Ovary (tissue), 10 donors: ENCODE measurements around the gene NOL3. TPM values are rescaled to one million over a fixed set of nuclear protein-coding genes. Genes with fewer than 3 reads are reported as not detected.
"Not testable (repeated sequence)": the region's sequence is repeated elsewhere in the genome, so short reads cannot be mapped to it uniquely, and the experiment has no call there.

Experiments used
- DNase-seq, 5 donors: peaks; one replicate each; pipeline ENCODE4 v3.0.0-alpha.2; 2019 to 2020
- H3K27ac ChIP-seq, 2 donors: fragments of 200-600 bp; one replicate each; pipeline versions ENCODE4 v1.5.1 to v1.8.0; 2019 to 2022
- H3K27me3 ChIP-seq: fragments of 200-600 bp; one replicate; pipeline ENCODE4 v1.8.0; 2022
- H3K36me3 ChIP-seq: fragments of 200-600 bp; sonication (generic); one replicate; pipeline ENCODE4 v1.5.1; 2019
- H3K4me1 ChIP-seq: one replicate; pipeline ENCODE4 v1.8.1; 2013; ENCODE audit warnings: mild to moderate bottlenecking, moderate library complexity; ENCODE audit not compliant: insufficient read depth
- H3K4me3 ChIP-seq: fragments of 200-600 bp; sonication (generic); one replicate; pipeline ENCODE4 v1.5.1; 2017
- H3K9me3 ChIP-seq, 2 donors: fragments of 200-600 bp in 1 of 2; sonication (generic) in 1 of 2; one replicate each; pipeline versions ENCODE4 v1.5.1 to v1.8.1; 2013 to 2019; ENCODE audit warnings: mild to moderate bottlenecking in 1 of 2, moderate library complexity in 1 of 2
- CTCF ChIP-seq, 3 donors: fragments of 450-650 bp in 2 of 3; fragments of 200-600 bp in 1 of 3; IDR thresholded peaks; one replicate each; pipeline versions ENCODE4 v1.5.1 to v1.8.0; 2016 to 2022; ENCODE audit warnings: antibody characterized with exemption in 3 of 3, mild to moderate bottlenecking in 1 of 3
- EP300 ChIP-seq: sonication (generic); formaldehyde crosslinking; IDR thresholded peaks from one replicate; pipeline ENCODE4 v1.6.1; 2017; ENCODE audit warnings: antibody characterized with exemption
- POLR2A ChIP-seq: fragments of 450-650 bp; IDR thresholded peaks from one replicate; pipeline ENCODE4 v1.6.1; 2017; ENCODE audit warnings: antibody characterized with exemption, mild to moderate bottlenecking, moderate library complexity
- WGBS, 3 donors: extraction: QIAGEN DNeasy Blood & Tissue Kit in 1 of 3; methylation state at CpG; one replicate each; pipeline versions ENCODE4 v1.1.5 to v1.1.7; 2013 to 2017; 5-methylcytosine and 5-hydroxymethylcytosine counted together
- intact Hi-C, 4 donors: fragments of 100-400 bp; cut with DNase I; formaldehyde crosslinking; loops; one replicate each; pipeline versions ENCODE4 v1.11.0 to v1.15.1; 2022 to 2023
- long read RNA-seq, 3 donors: library from polyadenylated mRNA in 2 of 3; unstranded in 2 of 3; transcript quantifications; one replicate each; pipeline ENCODE4 v2.0.0 and lab custom pipeline, GENCODE V29; 2021 to 2026
- polyA plus RNA-seq, 2 donors: library from polyadenylated mRNA; stranded (reverse); fragments of 200-250 nt in 1 of 2; fragments of 350-450 nt in 1 of 2; fragmentation: Illumina TruSeq in 1 of 2; extraction: RNeasy Lipid Tissue Mini Kit (QIAGEN cat#74804) in 1 of 2; gene quantifications; one replicate each; pipeline ENCODE4 v1.2.3, GENCODE V29; 2013 to 2014
- total RNA-seq, 7 donors: library from RNA; depleted of rRNA in 2 of 7; stranded (reverse); fragments of >200 nt in 2 of 7; fragmentation: NEBNext Ultra II Directional in 3 of 7; extraction: Animal tissue kit (Norgen Biotek cat#: 25700) in 3 of 7; gene quantifications; one replicate each; pipeline versions ENCODE4 v1.1.0 to v1.2.4, GENCODE V29; 2016 to 2023
- donor health status: DM: no; HTN: no; CAD: no; lungs with moderate emphysema.
- donor health status: DM: no; HTN: no; CAD: no.
- donor health status: Bipolar disorder and iron deficiency.
- donor health status: DM: yes; HTN: yes; CAD: no.
- donor health status: DM: no; HTN: no; CAD: no.
- donor health status: DM: yes; HTN: yes; CAD: no.

NOL3 gene
- total RNA-seq = 10 to 100 TPM; 14.1 to 31.7 (median 21.4) TPM
- polyA plus RNA-seq = 10 to 100 TPM; 17.9 to 23.1 TPM
- long read RNA-seq, donor 1, transcript NOL3-201 (4 exons, 1,394 nt) = major isoform, 27 of 42 reads
- long read RNA-seq, donor 1, partial matches to known transcripts = 0 of 42 reads
- long read RNA-seq, donor 1, other reads (novel, unspliced or antisense) = 11 of 42 reads
- long read RNA-seq, donor 2, partial matches to known transcripts = 79 of 80 reads
- long read RNA-seq, donor 2, other reads (novel, unspliced or antisense) = 0 of 80 reads
- long read RNA-seq, donor 3, partial matches to known transcripts = 17 of 29 reads
- long read RNA-seq, donor 3, other reads (novel, unspliced or antisense) = 7 of 29 reads

DNA sequence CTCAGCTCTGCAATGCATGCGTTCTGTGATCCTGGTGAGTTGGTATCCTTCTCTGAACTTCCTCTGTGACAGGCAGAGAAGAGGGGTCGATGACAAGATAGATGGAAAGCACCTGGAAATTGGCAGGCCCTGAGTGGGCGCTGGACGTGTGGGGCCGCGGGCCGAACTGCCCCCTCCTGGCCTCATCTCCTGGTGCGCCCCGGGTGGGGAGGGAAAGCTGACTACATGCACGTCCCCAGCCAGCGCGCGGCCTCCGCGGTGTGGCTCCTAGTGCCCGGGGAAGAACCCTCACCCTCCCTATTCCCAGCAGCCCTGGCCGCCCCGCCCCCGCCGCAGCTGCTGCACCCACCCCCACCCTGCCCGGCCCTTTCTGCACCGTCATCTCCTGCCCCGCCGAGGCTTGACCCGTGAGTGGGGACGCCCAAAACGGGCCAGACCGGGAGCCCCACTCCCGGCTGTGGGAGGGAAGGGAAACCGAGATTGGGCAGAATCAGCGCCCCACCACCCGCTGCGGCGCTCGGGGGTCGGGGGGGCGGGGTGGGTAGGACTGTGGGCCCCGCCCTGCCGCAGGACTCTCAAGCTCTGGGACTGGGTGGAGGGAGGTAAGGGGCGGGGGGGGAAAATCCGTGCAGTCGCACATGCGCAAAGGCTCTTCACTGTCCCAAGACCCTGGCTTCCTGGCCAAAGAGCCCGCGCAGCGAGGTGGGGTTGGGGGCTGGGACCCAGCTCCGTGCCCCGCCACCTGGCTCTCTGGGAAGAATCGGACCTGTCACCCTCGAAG, at the start of gene NOL3:
NOL3 (plus strand) TSS at position 371 of the 781 bp plus-strand sequence.
- Histone ChIP-seq H3K27me3 (no peaks in the 10 kb centered on the region), H3K36me3 (no peaks in the 10 kb centered on the region), H3K9me3 (no peaks in the 10 kb centered on the region), H3K4me3 (peak within 1 kb of the TSS; percentile 49), H3K4me1 (peaks cover 10% of the 10 kb centered on the region), H3K27ac (peak within 1 kb of the TSS; percentile 13 to 87)
- intact Hi-C loops = no loop called here
- 2% methylated on average over 41 to 50 of the region's 50 CpGs for WGBS, 3 donors
- DNase-seq = peak; percentile 86 to 90 (median 88)
- no peak for TF ChIP-seq EP300
- TF ChIP-seq POLR2A = no peak
- no peak for TF ChIP-seq CTCF (IDR thresholded peaks at IDR 0.05)

DNA sequence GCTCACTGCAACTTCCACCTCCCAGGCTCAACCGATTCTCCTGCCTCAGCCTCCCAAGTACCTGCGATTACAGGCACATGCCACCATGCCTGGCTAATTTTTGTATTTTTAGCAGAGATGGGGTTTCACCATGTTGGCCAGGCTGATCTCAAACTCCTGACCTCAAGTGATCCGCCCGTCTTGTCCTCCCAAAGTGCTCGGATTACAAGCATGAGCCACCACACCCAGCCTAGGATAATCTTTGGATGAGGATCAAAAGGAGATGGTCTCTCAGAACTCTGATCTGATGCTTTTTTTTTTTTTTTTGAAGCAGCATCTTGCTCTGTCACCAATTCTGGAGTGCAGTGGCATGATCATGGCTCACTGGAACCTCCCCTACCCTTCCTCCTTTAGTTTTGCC, 47.5 kb upstream of the NOL3 start:
- DNase-seq, intact Hi-C loops, H3K4me1 ChIP-seq, H3K4me3 ChIP-seq, H3K27ac ChIP-seq, H3K27me3 ChIP-seq, H3K9me3 ChIP-seq, H3K36me3 ChIP-seq: not testable (repeated sequence)
- WGBS, 3 donors = 96 to 97% (median 96%) methylated on average over 5 of the region's 5 CpGs

DNA sequence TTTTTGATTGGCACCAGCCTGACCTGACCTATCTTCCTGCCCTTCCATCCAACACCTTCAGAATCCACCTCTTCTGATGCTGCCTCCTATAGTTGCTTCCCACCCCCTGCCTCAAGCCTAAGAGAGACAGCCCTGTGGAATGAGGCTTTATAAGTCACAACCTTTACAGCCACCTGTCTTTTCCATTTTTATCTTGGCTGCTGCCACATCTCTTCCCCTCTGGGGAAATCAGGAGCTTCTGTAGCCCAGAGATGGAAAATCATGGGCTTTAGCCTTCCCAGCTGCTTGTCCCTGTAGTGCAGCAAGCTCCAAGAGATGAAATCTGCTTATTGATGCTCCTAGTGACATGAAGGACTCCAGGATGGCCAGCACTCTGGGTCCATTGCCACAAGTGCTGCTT, 41.9 kb upstream of the NOL3 start:
- TF ChIP-seq EP300 (no peak), POLR2A (no peak), CTCF (IDR thresholded peaks at IDR 0.05) (no peak)
- H3K27ac ChIP-seq = no peak overlapping the region
- H3K4me1 ChIP-seq = no peaks in the 10 kb centered on the region
- no peaks in the 10 kb centered on the region for H3K27me3 ChIP-seq
- no peaks in the 10 kb centered on the region for H3K36me3 ChIP-seq
- no peak for DNase-seq
- intact Hi-C loops = no loop called here
- no peak overlapping the region for H3K4me3 ChIP-seq
- H3K9me3 ChIP-seq = no peaks in the 10 kb centered on the region

DNA sequence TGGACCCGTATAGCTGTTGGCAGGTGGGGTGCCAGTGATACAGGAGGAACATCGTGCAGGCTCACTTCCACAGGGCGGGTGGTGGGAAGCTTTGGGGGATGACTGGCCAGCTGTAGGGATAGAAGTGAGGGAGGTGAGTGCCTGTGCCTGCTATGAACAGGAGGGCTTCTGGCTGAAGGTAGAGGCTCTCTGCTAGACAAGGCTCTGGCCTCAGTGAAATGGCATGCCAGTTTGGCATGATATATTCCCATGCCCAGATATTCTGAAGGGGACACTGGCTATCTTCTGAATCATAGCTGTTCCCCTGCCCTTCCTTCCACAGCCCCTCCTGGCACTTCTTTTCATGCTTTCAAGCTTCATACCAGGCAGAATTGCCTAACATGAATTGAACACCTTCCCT, 41.5 kb upstream of the NOL3 start:
- TF ChIP-seq EP300 (no peak), POLR2A (no peak), CTCF (IDR thresholded peaks at IDR 0.05) (no peak)
- WGBS, 3 donors = 78 to 87% (median 84%) methylated on average over 3 of the region's 3 CpGs
- Histone ChIP-seq H3K4me3 (no peak overlapping the region), H3K27me3 (no peaks in the 10 kb centered on the region), H3K4me1 (no peaks in the 10 kb centered on the region), H3K27ac (no peak overlapping the region), H3K9me3 (no peaks in the 10 kb centered on the region), H3K36me3 (no peaks in the 10 kb centered on the region)
- DNase-seq = no peak
- intact Hi-C loops = no loop called here

DNA sequence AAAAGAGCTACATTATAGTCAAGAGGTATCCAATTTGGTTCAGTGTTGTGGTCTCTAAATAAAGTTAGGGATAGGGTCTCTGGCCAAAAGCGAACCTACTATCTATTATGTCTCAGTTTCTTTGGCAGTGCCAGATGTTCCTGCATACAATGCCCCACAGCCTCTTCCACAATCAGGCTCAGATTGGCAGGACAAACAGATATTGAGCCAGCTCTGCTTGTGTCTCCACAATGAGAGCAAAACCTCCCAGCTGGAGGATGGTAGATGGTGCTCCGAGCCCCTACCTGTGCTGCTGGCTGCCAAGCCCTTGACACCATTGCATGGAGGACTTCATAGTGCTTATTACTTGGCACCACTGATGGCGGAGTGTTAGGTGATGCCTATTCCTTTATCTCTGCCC, 40.9 kb upstream of the NOL3 start:
- no peak for DNase-seq
- Histone ChIP-seq H3K4me1 (no peaks in the 10 kb centered on the region), H3K27me3 (no peaks in the 10 kb centered on the region), H3K27ac (no peak overlapping the region), H3K4me3 (no peak overlapping the region), H3K9me3 (no peaks in the 10 kb centered on the region), H3K36me3 (no peaks in the 10 kb centered on the region)
- WGBS, 3 donors = 95 to 97% (median 96%) methylated on average over 3 of the region's 3 CpGs
- TF ChIP-seq EP300 = no peak
- TF ChIP-seq CTCF (IDR thresholded peaks at IDR 0.05) = no peak
- intact Hi-C loops = no loop called here
